Measurements from ENCODE around the gene TAL2. TPM values are rescaled to one million over a fixed set of nuclear protein-coding genes. Genes with fewer than 3 reads are reported as not detected.

Gene TAL2
- total and polyA plus RNA-seq, 9 of the 15 experiments (the other 6 are each of a cell fraction or from before 2014, with no cell fraction given) = 0.21 to 3.7 (median 1.1) TPM; not detected in 1

DNA sequence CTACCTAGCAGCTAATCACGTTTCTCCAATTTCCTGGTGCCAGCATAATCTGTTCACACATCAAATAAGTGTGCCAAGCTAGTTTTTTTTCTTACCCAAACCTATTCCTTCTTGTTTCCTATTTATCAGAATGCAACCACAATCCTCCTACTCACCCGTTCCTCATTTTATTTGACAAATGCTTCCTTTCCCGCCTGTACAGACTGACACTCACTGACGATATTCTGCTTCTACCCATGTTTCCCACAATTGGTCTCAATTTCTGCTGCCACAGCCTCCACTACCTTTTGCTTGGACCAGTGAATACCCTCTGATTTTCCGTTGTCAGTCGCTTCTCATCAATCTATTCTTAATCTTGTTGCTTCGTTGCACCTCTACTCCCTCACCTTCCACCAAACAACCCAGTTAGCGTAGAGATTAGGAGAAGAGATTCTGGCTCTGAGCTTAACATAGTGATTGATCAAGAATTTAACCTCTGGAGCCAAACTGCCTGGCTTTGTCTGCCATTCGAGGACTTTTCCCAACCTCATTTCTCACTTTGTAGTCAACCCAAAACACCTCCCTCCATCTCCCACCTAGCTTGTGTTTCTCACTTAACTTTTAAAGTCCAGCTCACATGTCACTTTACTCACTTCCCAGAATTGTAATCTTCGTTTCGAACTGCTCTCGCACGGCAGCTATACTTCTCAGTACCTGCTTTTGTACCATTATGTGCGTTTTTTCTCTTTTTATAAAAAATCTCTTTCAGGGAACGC, 31.4 kb downstream of the TAL2 start:
- no peak for FAIRE-seq
- peak overlapping the region; percentile 59 to 64; a peak in 3 of 4 replicates for H3K9ac ChIP-seq (ENCODE audit: insufficient read depth in 1 of 2, low read depth in 2 of 2, low read length in 2 of 2)
- BruUV-seq (replicated peaks) = no TSS peak
- TF ChIP-seq ZNF551 (CRISPR knock-in tag; IDR thresholded peaks at IDR 0.05) = no peak
- TF ChIP-seq MAZ (CRISPR knock-in tag; conservative IDR thresholded peaks at IDR 0.05 in 1 of 2, IDR thresholded peaks at IDR 0.05 in 1 of 2) = peak in 1 of 2 experiments; percentile 46; a peak in 2 of 4 replicates
- TF ChIP-seq TCF7 (IDR thresholded peaks at IDR 0.05; ENCODE audit: borderline replicate concordance) = no peak
- TF ChIP-seq, protein P1, sequence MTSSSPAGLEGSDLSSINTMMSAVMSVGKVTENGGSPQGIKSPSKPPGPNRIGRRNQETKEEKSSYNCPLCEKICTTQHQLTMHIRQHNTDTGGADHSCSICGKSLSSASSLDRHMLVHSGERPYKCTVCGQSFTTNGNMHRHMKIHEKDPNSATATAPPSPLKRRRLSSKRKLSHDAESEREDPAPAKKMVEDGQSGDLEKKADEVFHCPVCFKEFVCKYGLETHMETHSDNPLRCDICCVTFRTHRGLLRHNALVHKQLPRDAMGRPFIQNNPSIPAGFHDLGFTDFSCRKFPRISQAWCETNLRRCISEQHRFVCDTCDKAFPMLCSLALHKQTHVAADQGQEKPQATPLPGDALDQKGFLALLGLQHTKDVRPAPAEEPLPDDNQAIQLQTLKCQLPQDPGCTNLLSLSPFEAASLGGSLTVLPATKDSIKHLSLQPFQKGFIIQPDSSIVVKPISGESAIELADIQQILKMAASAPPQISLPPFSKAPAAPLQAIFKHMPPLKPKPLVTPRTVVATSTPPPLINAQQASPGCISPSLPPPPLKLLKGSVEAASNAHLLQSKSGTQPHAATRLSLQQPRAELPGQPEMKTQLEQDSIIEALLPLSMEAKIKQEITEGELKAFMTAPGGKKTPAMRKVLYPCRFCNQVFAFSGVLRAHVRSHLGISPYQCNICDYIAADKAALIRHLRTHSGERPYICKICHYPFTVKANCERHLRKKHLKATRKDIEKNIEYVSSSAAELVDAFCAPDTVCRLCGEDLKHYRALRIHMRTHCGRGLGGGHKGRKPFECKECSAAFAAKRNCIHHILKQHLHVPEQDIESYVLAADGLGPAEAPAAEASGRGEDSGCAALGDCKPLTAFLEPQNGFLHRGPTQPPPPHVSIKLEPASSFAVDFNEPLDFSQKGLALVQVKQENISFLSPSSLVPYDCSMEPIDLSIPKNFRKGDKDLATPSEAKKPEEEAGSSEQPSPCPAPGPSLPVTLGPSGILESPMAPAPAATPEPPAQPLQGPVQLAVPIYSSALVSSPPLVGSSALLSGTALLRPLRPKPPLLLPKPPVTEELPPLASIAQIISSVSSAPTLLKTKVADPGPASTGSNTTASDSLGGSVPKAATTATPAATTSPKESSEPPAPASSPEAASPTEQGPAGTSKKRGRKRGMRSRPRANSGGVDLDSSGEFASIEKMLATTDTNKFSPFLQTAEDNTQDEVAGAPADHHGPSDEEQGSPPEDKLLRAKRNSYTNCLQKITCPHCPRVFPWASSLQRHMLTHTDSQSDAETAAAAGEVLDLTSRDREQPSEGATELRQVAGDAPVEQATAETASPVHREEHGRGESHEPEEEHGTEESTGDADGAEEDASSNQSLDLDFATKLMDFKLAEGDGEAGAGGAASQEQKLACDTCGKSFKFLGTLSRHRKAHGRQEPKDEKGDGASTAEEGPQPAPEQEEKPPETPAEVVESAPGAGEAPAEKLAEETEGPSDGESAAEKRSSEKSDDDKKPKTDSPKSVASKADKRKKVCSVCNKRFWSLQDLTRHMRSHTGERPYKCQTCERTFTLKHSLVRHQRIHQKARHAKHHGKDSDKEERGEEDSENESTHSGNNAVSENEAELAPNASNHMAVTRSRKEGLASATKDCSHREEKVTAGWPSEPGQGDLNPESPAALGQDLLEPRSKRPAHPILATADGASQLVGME (CRISPR knock-in tag; IDR thresholded peaks at IDR 0.05) = no peak
- TF ChIP-seq EP400 (IDR thresholded peaks at IDR 0.05) = no peak
- no peak for TF ChIP-seq ZNF583 (CRISPR knock-in tag; IDR thresholded peaks at IDR 0.05)
- TF ChIP-seq PHTF2 (CRISPR knock-in tag; IDR thresholded peaks at IDR 0.05) = no peak
- TF ChIP-seq, protein P2, sequence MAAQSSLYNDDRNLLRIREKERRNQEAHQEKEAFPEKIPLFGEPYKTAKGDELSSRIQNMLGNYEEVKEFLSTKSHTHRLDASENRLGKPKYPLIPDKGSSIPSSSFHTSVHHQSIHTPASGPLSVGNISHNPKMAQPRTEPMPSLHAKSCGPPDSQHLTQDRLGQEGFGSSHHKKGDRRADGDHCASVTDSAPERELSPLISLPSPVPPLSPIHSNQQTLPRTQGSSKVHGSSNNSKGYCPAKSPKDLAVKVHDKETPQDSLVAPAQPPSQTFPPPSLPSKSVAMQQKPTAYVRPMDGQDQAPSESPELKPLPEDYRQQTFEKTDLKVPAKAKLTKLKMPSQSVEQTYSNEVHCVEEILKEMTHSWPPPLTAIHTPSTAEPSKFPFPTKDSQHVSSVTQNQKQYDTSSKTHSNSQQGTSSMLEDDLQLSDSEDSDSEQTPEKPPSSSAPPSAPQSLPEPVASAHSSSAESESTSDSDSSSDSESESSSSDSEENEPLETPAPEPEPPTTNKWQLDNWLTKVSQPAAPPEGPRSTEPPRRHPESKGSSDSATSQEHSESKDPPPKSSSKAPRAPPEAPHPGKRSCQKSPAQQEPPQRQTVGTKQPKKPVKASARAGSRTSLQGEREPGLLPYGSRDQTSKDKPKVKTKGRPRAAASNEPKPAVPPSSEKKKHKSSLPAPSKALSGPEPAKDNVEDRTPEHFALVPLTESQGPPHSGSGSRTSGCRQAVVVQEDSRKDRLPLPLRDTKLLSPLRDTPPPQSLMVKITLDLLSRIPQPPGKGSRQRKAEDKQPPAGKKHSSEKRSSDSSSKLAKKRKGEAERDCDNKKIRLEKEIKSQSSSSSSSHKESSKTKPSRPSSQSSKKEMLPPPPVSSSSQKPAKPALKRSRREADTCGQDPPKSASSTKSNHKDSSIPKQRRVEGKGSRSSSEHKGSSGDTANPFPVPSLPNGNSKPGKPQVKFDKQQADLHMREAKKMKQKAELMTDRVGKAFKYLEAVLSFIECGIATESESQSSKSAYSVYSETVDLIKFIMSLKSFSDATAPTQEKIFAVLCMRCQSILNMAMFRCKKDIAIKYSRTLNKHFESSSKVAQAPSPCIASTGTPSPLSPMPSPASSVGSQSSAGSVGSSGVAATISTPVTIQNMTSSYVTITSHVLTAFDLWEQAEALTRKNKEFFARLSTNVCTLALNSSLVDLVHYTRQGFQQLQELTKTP (IDR thresholded peaks at IDR 0.05; ENCODE audit: low read depth in 1 of 2, partially characterized antibody in 2 of 2) = no peak
- TF ChIP-seq, protein P3, sequence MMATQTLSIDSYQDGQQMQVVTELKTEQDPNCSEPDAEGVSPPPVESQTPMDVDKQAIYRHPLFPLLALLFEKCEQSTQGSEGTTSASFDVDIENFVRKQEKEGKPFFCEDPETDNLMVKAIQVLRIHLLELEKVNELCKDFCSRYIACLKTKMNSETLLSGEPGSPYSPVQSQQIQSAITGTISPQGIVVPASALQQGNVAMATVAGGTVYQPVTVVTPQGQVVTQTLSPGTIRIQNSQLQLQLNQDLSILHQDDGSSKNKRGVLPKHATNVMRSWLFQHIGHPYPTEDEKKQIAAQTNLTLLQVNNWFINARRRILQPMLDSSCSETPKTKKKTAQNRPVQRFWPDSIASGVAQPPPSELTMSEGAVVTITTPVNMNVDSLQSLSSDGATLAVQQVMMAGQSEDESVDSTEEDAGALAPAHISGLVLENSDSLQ (IDR thresholded peaks at IDR 0.05) = peak; percentile 32; the same call in 1 of the 2 replicates

More for the DNA sequence above, 31.4 kb downstream of the TAL2 start:
- no peaks in the 10 kb centered on the region for H3K27me3 ChIP-seq (ENCODE audit: control insufficient read depth in 2 of 2, insufficient read depth in 2 of 2, low read length in 2 of 2)
- in situ Hi-C loops (cut with MboI) (no loop called here), intact Hi-C loops (cut with micrococcal nuclease) (loop anchor here (2.0 kb wide), 1 partner anchor 47 kb away; no protein-coding TSS in a partner anchor)
- no peaks in the 10 kb centered on the region for H3K9me3 ChIP-seq (replicated peaks; ENCODE audit: control insufficient read depth, insufficient read depth, low read depth, low read length)
- no peak overlapping the region for H3K27ac ChIP-seq (ENCODE audit: extremely low read depth, low read depth, low read length)
- no peak for ATAC-seq
- ChIA-PET CTCF (ENCODE audit: low intra/inter-chr PET ratio) (interaction anchor here (0.9 kb wide), 1 partner anchor 12 kb away, joined by 3 read pairs; no protein-coding TSS in a partner anchor), POLR2A (interaction anchor here (0.6 to 2.8 kb wide), 10 partner anchors 10 to 522 kb away, joined by 3 to 13 read pairs (median 3); no protein-coding TSS in a partner anchor)
- peak overlapping the region; percentile 87 for H3K4me2 ChIP-seq (ENCODE audit: insufficient read depth, low read length)
- H3K79me2 ChIP-seq (ENCODE audit: control insufficient read depth, insufficient read depth, low read length) = peaks cover 39% of the 10 kb centered on the region
- peaks cover 4 to 16% of the 10 kb centered on the region in 2 experiments; a peak in 4 of 5 replicates for H3K4me1 ChIP-seq (replicated peaks in 1 of 2; ENCODE audit: control insufficient read depth in 2 of 2, insufficient read depth in 2 of 2, low read length in 2 of 2)
- H4K20me1 ChIP-seq (replicated peaks; ENCODE audit: control insufficient read depth, insufficient read depth, low read length) = peaks cover 6% of the 10 kb centered on the region; the same call in 1 of the 2 replicates
- H2AFZ ChIP-seq (ENCODE audit: low read depth, low read length) = peak overlapping the region; percentile 95
- H3K36me3 ChIP-seq (ENCODE audit: control insufficient read depth, insufficient read depth, low read length) = no peaks in the 10 kb centered on the region
- H3K9me1 ChIP-seq (ENCODE audit: control insufficient read depth, insufficient read depth, low read length) = no peaks in the 10 kb centered on the region
- DNase-seq (ENCODE audit: extremely low read depth in 1 of 4, low spot score in 3 of 4) = peak in 2 of 4 experiments; percentile 12 to 32
- H3K4me3 ChIP-seq = peak overlapping the region; percentile 77
- WGBS (ENCODE audit: insufficient coverage, low coverage, missing lambda C conversion rate) = 2% methylated on average over 15 of the region's 15 CpGs

All from K562 (cell line).